Gastrocnemius medialis (tissue), 4 donors: ENCODE measurements around the gene MATN1.

ENCODE experiments used
- CTCF ChIP-seq, 5 experiments: fragments of 450-650 bp in 3 of 5; fragments of 200-600 bp in 2 of 5; sonication (generic) in 2 of 5; IDR thresholded peaks in 4 of 5; conservative IDR thresholded peaks in 1 of 5; 1 replicate in 4 of 5; 2 replicates in 1 of 5; pipeline ENCODE4 v1.5.1; 2016 to 2019; ENCODE audit warnings: antibody characterized with exemption in 5 of 5, mild to moderate bottlenecking in 3 of 5, moderate library complexity in 3 of 5
- POLR2A ChIP-seq, 2 donors: fragments of 450-650 bp; IDR thresholded peaks; one replicate each; pipeline ENCODE4 v1.6.1; 2017; ENCODE audit warnings: antibody characterized with exemption in 2 of 2, mild to moderate bottlenecking in 2 of 2, moderate library complexity in 2 of 2

DNA sequence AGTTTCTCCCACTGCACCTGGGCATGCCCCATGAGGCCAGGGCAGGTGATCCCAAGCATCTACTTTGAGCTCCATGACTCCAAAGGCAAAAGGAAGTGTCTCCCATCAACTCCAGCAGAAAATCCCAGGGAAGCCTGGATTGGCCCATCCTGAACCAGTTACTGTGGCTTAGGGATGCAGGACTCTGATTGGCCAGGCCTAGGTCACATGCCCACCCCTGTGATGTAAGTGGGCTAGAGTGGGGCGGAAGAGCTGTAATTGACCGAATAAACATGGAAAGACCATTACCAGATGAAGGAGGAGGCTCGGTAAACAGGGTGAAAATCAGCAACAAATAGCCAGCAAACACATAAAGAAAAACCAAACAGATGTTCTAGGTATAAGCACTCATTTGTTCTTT is 45.2 kb downstream of the MATN1 start:
- TF ChIP-seq CTCF (IDR thresholded peaks at IDR 0.05 in 4 of 5, conservative IDR thresholded peaks at IDR 0.05 in 1 of 5) (no peak), POLR2A (IDR thresholded peaks at IDR 0.05) (no peak)
